ENCODE results near the gene MBD3L5.
"Not testable (repeated sequence)": the region's sequence is repeated elsewhere in the genome, so short reads cannot be mapped to it uniquely, and the experiment has no call there.

Gene MBD3L5

GRCh38 chr19:7030278-7030677, at the start of gene MBD3L5:
Gene MBD3L5, plus strand, starts transcription at chr19:7030578. Its CDS starts 34 bp downstream, at chr19:7030612.
- in situ Hi-C loops (cut with MboI; ENCODE audit: low sequenced_read_pairs), result not testable (repeated sequence)

DNA sequence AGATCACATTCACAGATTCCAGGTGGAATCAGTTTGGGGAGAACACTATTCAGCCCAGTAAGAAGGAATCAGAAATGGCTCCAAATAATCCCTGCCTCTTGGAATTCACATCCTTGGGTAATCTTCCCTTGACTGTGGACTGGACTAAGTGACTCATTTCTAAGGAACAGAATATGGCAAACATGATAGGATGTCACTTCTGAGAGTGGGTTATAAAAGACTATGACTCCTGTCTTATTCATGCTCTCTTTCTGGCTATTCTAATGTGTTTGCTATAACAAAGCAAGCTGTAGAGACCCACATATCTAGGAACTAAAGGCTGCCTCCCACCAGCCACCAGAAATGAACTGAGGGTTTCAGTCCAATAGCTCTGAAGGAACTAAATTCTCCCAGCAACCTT, 46.9 kb upstream of the MBD3L5 start:
- in situ Hi-C loops (cut with MboI; ENCODE audit: low sequenced_read_pairs), result no loop called here

DNA sequence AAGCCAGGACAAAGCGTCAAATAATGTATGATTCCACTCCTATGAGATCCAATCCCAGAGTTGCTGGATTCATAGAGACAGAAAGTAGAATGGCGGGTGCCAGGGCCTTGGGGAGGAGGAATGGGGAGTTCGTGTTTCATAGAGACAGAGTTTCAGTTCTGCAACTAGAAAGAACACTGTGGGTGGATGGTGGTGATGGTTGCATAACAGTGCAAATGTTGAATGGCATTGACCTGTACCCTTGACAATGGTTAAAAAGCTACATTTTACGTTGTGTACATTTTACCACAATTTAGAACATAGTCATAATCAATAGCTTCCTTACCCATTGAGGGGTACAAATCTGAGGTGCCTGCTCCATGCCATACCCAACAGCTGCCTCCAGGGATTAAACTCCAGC, 42.5 kb upstream of the MBD3L5 start:
- in situ Hi-C loops (cut with MboI; ENCODE audit: low sequenced_read_pairs), result no loop called here

DNA sequence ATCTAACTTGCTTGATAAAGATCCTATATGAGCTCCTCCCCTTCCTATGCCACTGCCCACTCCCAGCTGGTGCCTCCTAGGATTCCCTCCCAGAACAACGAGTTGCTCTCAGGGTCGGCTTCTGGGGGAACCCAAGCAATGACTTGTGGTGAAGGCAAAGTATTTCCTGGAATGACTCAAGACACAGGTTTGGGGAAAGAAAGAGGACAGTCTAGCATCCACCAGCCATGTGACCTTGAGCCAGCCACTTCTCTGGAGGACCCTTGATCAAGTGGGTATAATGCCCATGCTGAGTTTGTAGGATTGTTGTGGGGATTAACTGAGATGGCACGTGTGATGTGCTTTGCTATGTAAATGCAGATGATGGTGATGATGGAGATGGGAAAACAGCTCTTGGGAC, 42.1 kb upstream of the MBD3L5 start:
- in situ Hi-C loops (cut with MboI; ENCODE audit: low sequenced_read_pairs), result no loop called here

- in situ Hi-C loops (cut with MboI; ENCODE audit: low sequenced_read_pairs), result no loop called here
These were observed 35.3 kb upstream of the MBD3L5 start for GRCh38 chr19:6995054-6995453.

DNA sequence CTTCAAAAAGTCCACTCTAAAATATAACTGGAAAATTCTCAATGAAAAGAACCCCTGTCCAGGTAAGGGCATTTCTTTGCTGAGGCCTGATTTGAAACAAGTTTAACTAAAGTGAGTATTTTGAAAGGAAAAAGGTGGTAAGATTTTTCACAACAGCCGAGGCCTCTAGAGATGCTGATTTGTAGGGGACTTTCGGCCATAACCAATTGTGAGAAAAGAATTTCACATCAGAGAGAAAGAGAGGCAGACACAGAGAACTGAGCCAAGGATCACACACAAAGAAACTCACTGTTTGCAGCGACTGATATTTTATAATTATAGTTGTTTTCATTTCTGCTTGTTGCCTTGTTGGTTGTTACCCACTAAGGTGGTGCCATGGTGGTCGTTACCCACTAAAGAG, 33.6 kb upstream of the MBD3L5 start:
- in situ Hi-C loops (cut with MboI; ENCODE audit: low sequenced_read_pairs), result no loop called here

- in situ Hi-C loops (cut with MboI; ENCODE audit: low sequenced_read_pairs), result no loop called here
These were observed 32.5 kb upstream of the MBD3L5 start for GRCh38 chr19:6997679-6998445.

GRCh38 chr19:6999933-7000332, 30.4 kb upstream of the MBD3L5 start:
- in situ Hi-C loops (cut with MboI; ENCODE audit: low sequenced_read_pairs), result loop anchor here (10.0 kb wide), 1 partner anchor 85 kb away; no protein-coding TSS in a partner anchor

- in situ Hi-C loops (cut with MboI; ENCODE audit: low sequenced_read_pairs), result loop anchor here (10.0 kb wide), 1 partner anchor 84 kb away; no protein-coding TSS in a partner anchor
These were observed 30.0 kb upstream of the MBD3L5 start for GRCh38 chr19:7000333-7000732.

- in situ Hi-C loops (cut with MboI; ENCODE audit: low sequenced_read_pairs), result loop anchor here (10.0 kb wide), 1 partner anchor 84 kb away; no protein-coding TSS in a partner anchor
These were observed 29.6 kb upstream of the MBD3L5 start for GRCh38 chr19:7000816-7001215.

- in situ Hi-C loops (cut with MboI; ENCODE audit: low sequenced_read_pairs), result loop anchor here (10.0 kb wide), 1 partner anchor 80 kb away; no protein-coding TSS in a partner anchor
These were observed 26.0 kb upstream of the MBD3L5 start for GRCh38 chr19:7004313-7004931.

DNA sequence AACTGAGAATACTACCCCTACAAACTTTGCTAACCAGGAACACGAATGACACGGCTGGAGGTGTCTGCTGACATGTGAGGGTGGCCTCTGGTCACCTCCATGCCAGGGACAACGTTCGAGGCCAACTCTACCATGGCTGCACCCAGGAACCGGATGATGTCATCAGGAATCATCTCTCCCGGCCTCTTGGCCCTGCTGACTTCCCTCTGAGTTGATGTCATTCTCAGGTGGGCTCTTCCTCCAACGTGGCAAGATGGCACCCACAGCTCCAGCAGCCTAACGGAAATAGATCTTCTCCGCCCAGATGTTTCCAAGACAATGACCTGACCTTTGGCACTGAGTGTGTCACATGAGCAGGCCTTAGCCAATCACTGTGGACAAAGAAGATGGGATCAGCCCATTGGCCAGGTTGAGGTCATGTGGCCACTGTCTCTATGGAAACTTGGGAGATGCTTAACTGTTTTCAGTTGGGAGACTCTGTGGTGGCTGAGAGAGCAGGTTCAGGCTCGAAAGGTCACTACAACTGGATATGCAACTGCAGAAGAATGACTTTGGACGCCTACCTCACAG, 24.2 kb upstream of the MBD3L5 start:
- in situ Hi-C loops (cut with MboI; ENCODE audit: low sequenced_read_pairs), result loop anchor here (10.0 kb wide), 1 partner anchor 79 kb away; no protein-coding TSS in a partner anchor

- in situ Hi-C loops (cut with MboI; ENCODE audit: low sequenced_read_pairs), result loop anchor here (10.0 kb wide), 1 partner anchor 77 kb away; no protein-coding TSS in a partner anchor
These were observed 22.5 kb upstream of the MBD3L5 start for GRCh38 chr19:7007859-7008258.

DNA sequence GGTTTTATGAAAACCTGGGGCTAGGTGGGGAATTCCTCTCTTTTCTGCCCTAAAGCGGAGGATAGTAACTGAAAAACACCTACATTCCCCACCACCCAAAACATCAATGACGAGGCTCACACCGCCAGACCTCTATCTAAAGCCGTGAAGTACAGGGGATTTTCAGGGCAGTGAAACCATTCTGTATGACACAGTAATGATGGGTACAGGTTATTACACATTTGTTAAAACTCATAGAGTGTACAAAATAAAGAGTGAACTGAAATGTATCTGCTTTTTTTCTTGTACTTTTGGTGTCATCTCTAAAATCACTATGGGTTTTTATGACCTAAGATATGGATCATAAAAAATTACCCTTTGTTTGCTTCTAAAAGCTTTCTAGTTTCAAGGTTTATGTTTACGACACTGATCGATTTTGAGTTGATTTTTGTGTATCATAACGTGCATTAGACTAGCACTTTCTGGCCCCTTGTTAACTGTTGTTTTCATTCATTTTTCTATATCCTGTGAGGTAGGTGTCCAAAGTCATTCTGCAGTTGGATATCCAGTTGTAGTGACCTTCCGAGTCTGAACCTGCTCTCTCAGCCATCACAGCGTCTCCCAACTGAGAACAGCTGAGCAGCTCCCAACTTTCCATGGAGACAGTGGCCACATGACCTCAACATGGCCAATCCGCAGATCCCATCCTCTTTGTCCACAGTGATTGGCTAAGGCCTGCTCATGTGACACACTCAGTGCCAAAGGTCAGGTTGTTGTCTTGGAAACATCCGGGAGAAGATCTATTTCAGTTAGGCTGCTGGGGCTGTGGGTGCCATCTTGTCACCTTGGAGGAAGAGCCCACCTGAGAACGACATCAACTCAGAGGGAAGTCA, 19.4 kb upstream of the MBD3L5 start:
- in situ Hi-C loops (cut with MboI; ENCODE audit: low sequenced_read_pairs), result no loop called here

GRCh38 chr19:7013678-7014077, 16.7 kb upstream of the MBD3L5 start:
- in situ Hi-C loops (cut with MboI; ENCODE audit: low sequenced_read_pairs), result no loop called here

GRCh38 chr19:7018828-7019227, 11.6 kb upstream of the MBD3L5 start:
- in situ Hi-C loops (cut with MboI; ENCODE audit: low sequenced_read_pairs), result no loop called here

- in situ Hi-C loops (cut with MboI; ENCODE audit: low sequenced_read_pairs), result not testable (repeated sequence)
These were observed 9.0 kb upstream of the MBD3L5 start, which contains the start of gene MBD3L2B for GRCh38 chr19:7021331-7021730. Gene MBD3L2B, minus strand, starts transcription at chr19:7021431. Its CDS starts 34 bp downstream, at chr19:7021397.

GRCh38 chr19:7028790-7029189, 1.6 kb upstream of the MBD3L5 start:
- in situ Hi-C loops (cut with MboI; ENCODE audit: low sequenced_read_pairs), result not testable (repeated sequence)

GRCh38 chr19:7040079-7040478, 9.7 kb downstream of the MBD3L5 start, which contains the start of gene MBD3L4:
Gene MBD3L4, minus strand, starts transcription at chr19:7040179. Its CDS starts 35 bp downstream, at chr19:7040144.
- in situ Hi-C loops (cut with MboI; ENCODE audit: low sequenced_read_pairs), result not testable (repeated sequence)

DNA sequence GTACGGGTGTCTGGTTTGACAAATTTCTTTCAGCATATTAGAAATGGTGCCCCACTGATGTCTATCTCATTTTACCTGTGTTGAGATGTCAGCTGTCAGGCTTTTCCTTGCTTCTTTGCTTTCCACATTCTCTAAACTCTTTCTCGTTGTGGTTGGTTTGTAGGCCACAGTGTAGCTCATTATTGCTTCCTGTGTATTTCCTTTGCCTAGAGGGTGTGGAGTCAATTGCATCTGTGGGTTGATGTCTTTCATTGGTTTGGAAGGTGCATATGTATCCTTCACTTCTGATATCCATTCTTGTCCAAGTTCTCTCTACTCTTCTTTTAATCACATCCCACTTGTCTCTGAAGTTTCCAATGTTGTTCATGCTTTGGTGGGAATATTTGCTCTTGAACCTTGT, 11.2 kb downstream of the MBD3L5 start:
- in situ Hi-C loops (cut with MboI; ENCODE audit: low sequenced_read_pairs), result not testable (repeated sequence)

Measured in HL-60/S4 treated with retinoic acid at 250 ng/mL for 4 days and 3 days (cell line).